Left lung (tissue), 10 donors: ENCODE data around the gene FUCA2. TPM values are rescaled to one million over a fixed set of nuclear protein-coding genes. Genes with fewer than 3 reads are reported as not detected.
"Not testable (repeated sequence)": the region's sequence is repeated elsewhere in the genome, so short reads cannot be mapped to it uniquely, and the experiment has no call there.

ENCODE experiments used
- ATAC-seq: fragments of 200-7000 bp; cut with Tn5 transposase; one replicate; pipeline ENCODE4 v1.9.1; 2020; ENCODE audit warnings: moderate library complexity
- DNase-seq, 4 donors: peaks; one replicate each; pipeline ENCODE4 v3.0.0-alpha.2; 2013 to 2020
- H3K27ac ChIP-seq, 2 donors: fragments of 200-600 bp; sonication (generic) in 1 of 2; one replicate each; pipeline versions ENCODE4 v1.5.0 to v1.8.0; 2020 to 2021
- H3K27me3 ChIP-seq, 2 donors: fragments of 200-600 bp; sonication (generic) in 1 of 2; one replicate each; pipeline versions ENCODE4 v1.5.0 to v1.8.0; 2020 to 2021
- H3K36me3 ChIP-seq, 2 donors: fragments of 200-600 bp; sonication (generic) in 1 of 2; one replicate each; pipeline versions ENCODE4 v1.5.0 to v1.8.0; 2020 to 2021
- H3K4me1 ChIP-seq, 2 donors: fragments of 200-600 bp; one replicate each; pipeline ENCODE4 v1.8.0; 2021
- H3K4me3 ChIP-seq, 2 donors: fragments of 200-600 bp; sonication (generic) in 1 of 2; one replicate each; pipeline versions ENCODE4 v1.5.0 to v1.8.0; 2020 to 2021; ENCODE audit warnings: mild to moderate bottlenecking in 1 of 2
- H3K9me3 ChIP-seq, 2 donors: fragments of 200-600 bp; sonication (generic) in 1 of 2; one replicate each; pipeline versions ENCODE4 v1.5.0 to v1.8.0; 2020 to 2021
- CTCF ChIP-seq, 2 donors: fragments of 200-600 bp; sonication (generic) in 1 of 2; IDR thresholded peaks; one replicate each; pipeline versions ENCODE4 v1.5.0 to v1.8.0; 2021; ENCODE audit warnings: antibody characterized with exemption in 2 of 2
- intact Hi-C, 2 donors: fragments of 100-400 bp; cut with DNase I; formaldehyde crosslinking; loops; one replicate each; pipeline versions ENCODE4 v1.11.2 to v1.14.2; 2022
- polyA plus RNA-seq, 6 donors: library from polyadenylated mRNA; unstranded; fragments of 120-200 nt; gene quantifications; one replicate each; pipeline ENCODE4 v1.2.1, GENCODE V29; 2013; ENCODE audit not compliant: insufficient read length in 6 of 6
- total RNA-seq, 2 donors: library from RNA; stranded (reverse); fragmentation: NEBNext Ultra II Directional; extraction: Animal tissue kit (Norgen Biotek cat#: 25700); gene quantifications; one replicate each; pipeline ENCODE4 v1.2.1, GENCODE V29; 2021
- donor health status: DM: no; HTN: yes; CAD: no.
- donor health status: DM: no; HTN: no; CAD: no.

The FUCA2 gene
- total and polyA plus RNA-seq, 8 donors = 42.8 to 83.4 (median 50.7) TPM

GRCh38 chr6:143449082-143449713, 62.3 kb downstream of the FUCA2 start:
- H3K36me3 ChIP-seq = peaks cover 0 to 6% of the 10 kb centered on the region in 2 donors
- H3K27me3 ChIP-seq = no peaks in the 10 kb centered on the region
- H3K27ac ChIP-seq = no peak overlapping the region
- H3K4me1 ChIP-seq = peaks cover 12 to 19% of the 10 kb centered on the region in 2 donors
- ATAC-seq (no peak), DNase-seq (no peak)
- no peaks in the 10 kb centered on the region for H3K9me3 ChIP-seq
- peak overlapping the region in 1 of 2 donors; percentile 62 for H3K4me3 ChIP-seq
- intact Hi-C loops = no loop called here
- no peak for TF ChIP-seq CTCF (IDR thresholded peaks at IDR 0.05)

GRCh38 chr6:143447865-143448264, 63.7 kb downstream of the FUCA2 start:
- H3K36me3 ChIP-seq, H3K9me3 ChIP-seq, intact Hi-C loops, H3K27ac ChIP-seq, DNase-seq, H3K27me3 ChIP-seq, ATAC-seq, H3K4me3 ChIP-seq: not testable (repeated sequence)
- peaks cover 12 to 19% of the 10 kb centered on the region in 2 donors for H3K4me1 ChIP-seq

Other genes with a start within 250 kb of the FUCA2 start
- 10 to 100 TPM in 1 of 2 donors, 1 to 10 TPM in 1; 8.8 to 10.2 TPM for gene ADAT2, start 61.0 kb downstream of the FUCA2 start, total RNA-seq
- gene ADAT2, start 61.0 kb downstream of the FUCA2 start, polyA plus RNA-seq = 10 to 100 TPM; 27.9 to 38.9 (median 34.4) TPM
- 10 to 100 TPM; 13.4 to 15.6 TPM for gene PEX3, start 60.9 kb downstream of the FUCA2 start, total RNA-seq
- 10 to 100 TPM; 28.8 to 32.8 (median 30.9) TPM for gene PEX3, start 60.9 kb downstream of the FUCA2 start, polyA plus RNA-seq
- gene PHACTR2, start 166.2 kb upstream of the FUCA2 start, total RNA-seq = 10 to 100 TPM; 67.0 to 71.1 TPM
- gene PHACTR2, start 166.2 kb upstream of the FUCA2 start, polyA plus RNA-seq = 10 to 100 TPM; 43.7 to 54.5 (median 47.2) TPM